ENCODE data around the gene GFRA1. TPM values are rescaled to one million over a fixed set of nuclear protein-coding genes. Genes with fewer than 3 reads are reported as not detected.

Gene GFRA1
- total RNA-seq, 1 experiment from 2014 or later: 0.30 TPM

GRCh38 chr10:116014326-116014725 is 258.7 kb downstream of the GFRA1 start:
- RAD21 ChIA-PET (ENCODE audit: low non-redundant PET in 1 of 2, low total read pairs in 2 of 2, uncharacterized antibody in 2 of 2, unreplicated experiment in 2 of 2): no interaction called here
- DNase-seq (ENCODE audit: low read depth, low spot score) (no peak), ATAC-seq (no peak)
- CTCF ChIA-PET: no interaction called here
- no peak overlapping the region for H3K4me2 ChIP-seq (ENCODE audit: low read length)
- intact Hi-C loops (cut with micrococcal nuclease): no loop called here
- H3K9me3 ChIP-seq (ENCODE audit: control insufficient read depth in 1 of 2, insufficient read depth in 1 of 2, low read depth in 1 of 2, low read length in 2 of 2): no peaks in the 10 kb centered on the region
- H3K79me2 ChIP-seq (ENCODE audit: insufficient read depth, low read length): no peaks in the 10 kb centered on the region
- H3K4me3 ChIP-seq (replicated peaks in 1 of 2; ENCODE audit: low read depth in 1 of 2, low read length in 2 of 2): no peak overlapping the region
- BruUV-seq (replicated peaks): no TSS peak
- H4K20me1 ChIP-seq (ENCODE audit: insufficient read depth): no peaks in the 10 kb centered on the region
- H3K4me1 ChIP-seq (ENCODE audit: control insufficient read depth in 1 of 2, insufficient read depth in 2 of 2, low read length in 2 of 2): no peaks in the 10 kb centered on the region
- no peaks in the 10 kb centered on the region for H3K9me2 ChIP-seq (ENCODE audit: insufficient read depth)
- no peak overlapping the region for H2AFZ ChIP-seq (ENCODE audit: low read depth, low read length, poor library complexity, severe bottlenecking)
- H3K9ac ChIP-seq (ENCODE audit: low read length): no peak overlapping the region
- POLR2A ChIA-PET: no interaction called here
- TF ChIP-seq ELF1 (IDR thresholded peaks at IDR 0.05; ENCODE audit: borderline replicate concordance, low read depth) (no peak), SP1 (IDR thresholded peaks at IDR 0.05; ENCODE audit: low read depth) (no peak), CEBPB (IDR thresholded peaks at IDR 0.05; ENCODE audit: low read depth) (no peak), EGR1 (IDR thresholded peaks at IDR 0.05; ENCODE audit: low read depth) (no peak), RAD21 (IDR thresholded peaks at IDR 0.05; ENCODE audit: low read depth) (no peak), EZH2 (IDR thresholded peaks at IDR 0.05) (no peak), ZBTB33 (IDR thresholded peaks at IDR 0.05; ENCODE audit: extremely low read depth, insufficient replicate concordance, low read length) (no peak), ZFX (IDR thresholded peaks at IDR 0.05) (no peak), JUND (IDR thresholded peaks at IDR 0.05) (no peak)
- H3K36me3 ChIP-seq (ENCODE audit: control insufficient read depth in 1 of 2, insufficient read depth in 2 of 2, low read length in 2 of 2): no peaks in the 10 kb centered on the region
- H3K27me3 ChIP-seq (ENCODE audit: insufficient read depth, low read length): no peaks in the 10 kb centered on the region
- H3K27ac ChIP-seq (ENCODE audit: low read depth, low read length): no peak overlapping the region

- H2AFZ ChIP-seq (ENCODE audit: low read depth, low read length, poor library complexity, severe bottlenecking): no peak overlapping the region
- no peak overlapping the region for H3K9ac ChIP-seq (ENCODE audit: low read length)
- H3K4me3 ChIP-seq (replicated peaks in 1 of 2; ENCODE audit: low read depth in 1 of 2, low read length in 2 of 2): no peak overlapping the region
- H3K36me3 ChIP-seq (ENCODE audit: control insufficient read depth in 1 of 2, insufficient read depth in 2 of 2, low read length in 2 of 2): no peaks in the 10 kb centered on the region
- no TSS peak for BruUV-seq (replicated peaks)
- no peaks in the 10 kb centered on the region for H3K27me3 ChIP-seq (ENCODE audit: insufficient read depth, low read length)
- ChIA-PET POLR2A (no interaction called here), CTCF (no interaction called here), RAD21 (ENCODE audit: low non-redundant PET in 1 of 2, low total read pairs in 2 of 2, uncharacterized antibody in 2 of 2, unreplicated experiment in 2 of 2) (no interaction called here)
- TF ChIP-seq POLR2A (IDR thresholded peaks at IDR 0.05; ENCODE audit: borderline replicate concordance, extremely low read depth, insufficient read depth, insufficient read length) (no peak), SP1 (IDR thresholded peaks at IDR 0.05; ENCODE audit: low read depth) (no peak), SRF (IDR thresholded peaks at IDR 0.05; ENCODE audit: low read depth) (no peak), CEBPB (IDR thresholded peaks at IDR 0.05; ENCODE audit: low read depth) (no peak)
- intact Hi-C loops (cut with micrococcal nuclease): no loop called here
- H3K79me2 ChIP-seq (ENCODE audit: insufficient read depth, low read length): no peaks in the 10 kb centered on the region
- no peaks in the 10 kb centered on the region for H4K20me1 ChIP-seq (ENCODE audit: insufficient read depth)
- H3K27ac ChIP-seq (ENCODE audit: low read depth, low read length): no peak overlapping the region
- no peaks in the 10 kb centered on the region for H3K9me3 ChIP-seq (ENCODE audit: control insufficient read depth in 1 of 2, insufficient read depth in 1 of 2, low read depth in 1 of 2, low read length in 2 of 2)
- DNase-seq (ENCODE audit: low read depth, low spot score): no peak
- no peak overlapping the region for H3K4me2 ChIP-seq (ENCODE audit: low read length)
- H3K4me1 ChIP-seq (ENCODE audit: control insufficient read depth in 1 of 2, insufficient read depth in 2 of 2, low read length in 2 of 2): no peaks in the 10 kb centered on the region
- no peak for ATAC-seq
- H3K9me2 ChIP-seq (ENCODE audit: insufficient read depth): no peaks in the 10 kb centered on the region
Observed at GRCh38 chr10:116011929-116012328, 261.1 kb downstream of the GFRA1 start.
